Measurements from ENCODE around the gene RAB3IL1.
A peak's percentile ranks its signal among the peaks of the same experiment; 100 is the strongest.

RAB3IL1 gene

GRCh38 chr11:61897387-61898246 lies 19.7 kb downstream of the RAB3IL1 start:
- no peaks in the 10 kb centered on the region for H4K20me1 ChIP-seq (ENCODE audit: insufficient read depth, low read length, poor library complexity, severe bottlenecking)
- no peaks in the 10 kb centered on the region for H3K36me3 ChIP-seq (ENCODE audit: insufficient read depth, low read length)
- H3F3A ChIP-seq (ENCODE audit: low read depth): no peaks in the 10 kb centered on the region
- no peak overlapping the region for H3K9ac ChIP-seq (ENCODE audit: low read depth, low read length, poor library complexity, severe bottlenecking)
- H3K4me3 ChIP-seq (ENCODE audit: low read length, poor library complexity, severe bottlenecking): no peak overlapping the region
- H3K27me3 ChIP-seq (ENCODE audit: insufficient read depth, low read length, poor library complexity, severe bottlenecking): no peaks in the 10 kb centered on the region
- peak; percentile 81 for TF ChIP-seq CTCF (conservative IDR thresholded peaks at IDR 0.05; ENCODE audit: low read length)
- no peak for TF ChIP-seq EZH2phosphoT487 (IDR thresholded peaks at IDR 0.05; ENCODE audit: borderline replicate concordance)
- H3K9me3 ChIP-seq (ENCODE audit: insufficient read depth, low read depth, low read length): no peaks in the 10 kb centered on the region
- no peaks in the 10 kb centered on the region for H3K79me2 ChIP-seq (ENCODE audit: insufficient read depth, low read length)
- H3K4me1 ChIP-seq (ENCODE audit: insufficient read depth, low read length, poor library complexity, severe bottlenecking): no peaks in the 10 kb centered on the region
- H2AFZ ChIP-seq (ENCODE audit: low read length): no peak overlapping the region
- no peak overlapping the region for H3K4me2 ChIP-seq (ENCODE audit: low read depth, low read length, poor library complexity, severe bottlenecking)
- no peaks in the 10 kb centered on the region for H3K9me2 ChIP-seq (replicated peaks; ENCODE audit: low read depth, low read length)

GRCh38 chr11:61896665-61897386 lies 20.5 kb downstream of the RAB3IL1 start:
- Histone ChIP-seq H2AFZ (ENCODE audit: low read length) (no peak overlapping the region), H3F3A (ENCODE audit: low read depth) (peaks cover 3% of the 10 kb centered on the region; the same call in 1 of the 2 replicates), H3K4me3 (ENCODE audit: low read length, poor library complexity, severe bottlenecking) (no peak overlapping the region), H3K9me3 (ENCODE audit: insufficient read depth, low read depth, low read length) (no peaks in the 10 kb centered on the region), H4K20me1 (ENCODE audit: insufficient read depth, low read length, poor library complexity, severe bottlenecking) (no peaks in the 10 kb centered on the region), H3K9me2 (replicated peaks; ENCODE audit: low read depth, low read length) (no peaks in the 10 kb centered on the region), H3K36me3 (ENCODE audit: insufficient read depth, low read length) (no peaks in the 10 kb centered on the region), H3K79me2 (ENCODE audit: insufficient read depth, low read length) (no peaks in the 10 kb centered on the region), H3K27me3 (ENCODE audit: insufficient read depth, low read length, poor library complexity, severe bottlenecking) (no peaks in the 10 kb centered on the region), H3K4me2 (ENCODE audit: low read depth, low read length, poor library complexity, severe bottlenecking) (no peak overlapping the region), H3K4me1 (ENCODE audit: insufficient read depth, low read length, poor library complexity, severe bottlenecking) (peaks cover 4% of the 10 kb centered on the region), H3K9ac (ENCODE audit: low read depth, low read length, poor library complexity, severe bottlenecking) (no peak overlapping the region)
- no peak for TF ChIP-seq CTCF (conservative IDR thresholded peaks at IDR 0.05; ENCODE audit: low read length)
- no peak for TF ChIP-seq EZH2phosphoT487 (IDR thresholded peaks at IDR 0.05; ENCODE audit: borderline replicate concordance)

GRCh38 chr11:61895718-61896059 lies 21.7 kb downstream of the RAB3IL1 start:
- Histone ChIP-seq H3K4me1 (ENCODE audit: insufficient read depth, low read length, poor library complexity, severe bottlenecking) (peaks cover 9% of the 10 kb centered on the region), H3K9ac (ENCODE audit: low read depth, low read length, poor library complexity, severe bottlenecking) (no peak overlapping the region), H3K9me2 (replicated peaks; ENCODE audit: low read depth, low read length) (no peaks in the 10 kb centered on the region), H3F3A (ENCODE audit: low read depth) (peaks cover 3% of the 10 kb centered on the region; the same call in 1 of the 2 replicates), H4K20me1 (ENCODE audit: insufficient read depth, low read length, poor library complexity, severe bottlenecking) (no peaks in the 10 kb centered on the region), H2AFZ (ENCODE audit: low read length) (no peak overlapping the region), H3K79me2 (ENCODE audit: insufficient read depth, low read length) (no peaks in the 10 kb centered on the region), H3K27me3 (ENCODE audit: insufficient read depth, low read length, poor library complexity, severe bottlenecking) (no peaks in the 10 kb centered on the region), H3K4me3 (ENCODE audit: low read length, poor library complexity, severe bottlenecking) (no peak overlapping the region), H3K9me3 (ENCODE audit: insufficient read depth, low read depth, low read length) (no peaks in the 10 kb centered on the region), H3K4me2 (ENCODE audit: low read depth, low read length, poor library complexity, severe bottlenecking) (no peak overlapping the region), H3K36me3 (ENCODE audit: insufficient read depth, low read length) (no peaks in the 10 kb centered on the region)
- TF ChIP-seq EZH2phosphoT487 (IDR thresholded peaks at IDR 0.05; ENCODE audit: borderline replicate concordance) (no peak), CTCF (conservative IDR thresholded peaks at IDR 0.05; ENCODE audit: low read length) (no peak)
